GM12865 (cell line): Measurements from ENCODE around the gene PRMT2.
"Not testable (repeated sequence)": the region's sequence is repeated elsewhere in the genome, so short reads cannot be mapped to it uniquely, and the experiment has no call there.

Source experiments
- DNase-seq: peaks from one replicate; pipeline ENCODE4 v3.0.0; 2010; ENCODE audit warnings: low read depth
- H3K4me3 ChIP-seq: 2 replicates; pipeline ENCODE4 v1.5.1; 2011; ENCODE audit warnings: mild to moderate bottlenecking, low read depth, low read length, control low read depth
- CTCF ChIP-seq: IDR thresholded peaks from 2 replicates; pipeline ENCODE4 v1.5.1; 2011; ENCODE audit warnings: low read length, control low read depth, low read depth, inconsistent platforms; ENCODE audit not compliant: insufficient read depth; ENCODE audit errors: missing control alignments

Gene PRMT2

GRCh38 chr21:46668381-46668780 is 32.9 kb downstream of the PRMT2 start:
- no peak for TF ChIP-seq CTCF
- peak overlapping the region; percentile 88 for H3K4me3 ChIP-seq
- no peak for DNase-seq

- not testable (repeated sequence) for DNase-seq, H3K4me3 ChIP-seq
Measured at GRCh38 chr21:46668904-46669303, 33.4 kb downstream of the PRMT2 start.

- H3K4me3 ChIP-seq = no peak overlapping the region
- no peak for DNase-seq
- no peak for TF ChIP-seq CTCF
Measured at GRCh38 chr21:46674430-46675007, 39.0 kb downstream of the PRMT2 start.

- TF ChIP-seq CTCF = no peak
- no peak for DNase-seq
- no peak overlapping the region for H3K4me3 ChIP-seq
Measured at GRCh38 chr21:46675595-46676280, 40.3 kb downstream of the PRMT2 start.

GRCh38 chr21:46676542-46676941 is 41.1 kb downstream of the PRMT2 start:
- not testable (repeated sequence) for DNase-seq, H3K4me3 ChIP-seq

- not testable (repeated sequence) for DNase-seq, H3K4me3 ChIP-seq
Measured at GRCh38 chr21:46681593-46681992, 46.1 kb downstream of the PRMT2 start.

GRCh38 chr21:46698652-46699051 is 63.2 kb downstream of the PRMT2 start:
- not testable (repeated sequence) for H3K4me3 ChIP-seq

GRCh38 chr21:46699104-46699503 is 63.6 kb downstream of the PRMT2 start:
- not testable (repeated sequence) for H3K4me3 ChIP-seq, DNase-seq

More at GRCh38 chr21:46698652-46699051, 63.2 kb downstream of the PRMT2 start:
- not testable (repeated sequence) for DNase-seq
